Measurements from ENCODE around the gene PDE6B. TPM values are rescaled to one million over a fixed set of nuclear protein-coding genes. Genes with fewer than 3 reads are reported as not detected.

Gene PDE6B
- total and polyA plus RNA-seq, 2 of the 13 experiments (the other 11 are each of a cell fraction or from before 2014, with no cell fraction given) = 0.38 to 0.40 TPM

DNA sequence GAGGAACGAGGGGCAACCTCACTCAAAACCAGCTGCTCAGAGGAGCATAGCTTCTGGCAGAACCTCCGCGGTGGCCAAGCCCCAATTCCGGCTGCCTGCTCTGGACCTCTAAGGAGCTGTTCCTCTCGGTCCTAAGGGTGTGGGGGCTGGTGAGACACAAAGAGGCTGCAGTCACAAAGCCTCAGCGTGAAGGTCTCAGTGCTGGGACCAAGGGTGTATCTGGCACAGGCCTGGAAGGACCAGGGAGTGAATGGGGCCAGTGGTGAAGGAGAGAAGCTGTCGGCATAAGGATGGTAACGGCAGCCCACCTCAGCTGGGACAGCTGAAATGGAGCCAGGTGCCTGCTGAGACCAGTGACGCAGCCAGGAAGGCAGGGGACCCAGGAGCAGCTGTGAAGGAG lies 5.3 kb downstream of the PDE6B start (continued):
- TF ChIP-seq ZNF687 (CRISPR knock-in tag; IDR thresholded peaks at IDR 0.05) = 0 out of 2 replicates have a peak, but pooled peaks have one; percentile 1

- Histone ChIP-seq H3K4me2 (ENCODE audit: low read depth, low read length) (no peak overlapping the region), H3K9ac (ENCODE audit: insufficient read depth, low read depth, low read length) (no peak overlapping the region), H3K36me3 (replicated peaks in 1 of 2; ENCODE audit: control insufficient read depth in 1 of 2, insufficient read depth in 2 of 2, low read length in 2 of 2) (no peaks in the 10 kb centered on the region), H4K20me1 (ENCODE audit: insufficient read depth, low read length) (no peaks in the 10 kb centered on the region), H3K9me3 (ENCODE audit: low read length) (no peaks in the 10 kb centered on the region), H3K27me3 (ENCODE audit: control insufficient read depth in 1 of 2, insufficient read depth in 2 of 2, low read length in 2 of 2) (peaks cover 13 to 65% of the 10 kb centered on the region in 2 experiments; a peak in 4 of 5 replicates), H2AFZ (ENCODE audit: low read length) (no peak overlapping the region), H3K4me3 (replicated peaks in 1 of 3; ENCODE audit: insufficient read depth in 1 of 3, low read depth in 2 of 3, low read length in 3 of 3) (no peak overlapping the region), H3K79me2 (ENCODE audit: insufficient read depth, low read length) (no peaks in the 10 kb centered on the region), H3K4me1 (ENCODE audit: insufficient read depth, low read length) (peaks cover 8% of the 10 kb centered on the region), H3K27ac (ENCODE audit: extremely low read length, insufficient read depth, low read length) (no peak overlapping the region)
- intact Hi-C loops (cut with micrococcal nuclease; ENCODE audit: unreplicated experiment) (no loop called here), in situ Hi-C loops (cut with HindIII; ENCODE audit: extremely low pct_ligation_motif_present, low pct_unique_long_range_greater_than_20kb) (no loop called here)
- CTCF ChIA-PET (ENCODE audit: low intra/inter-chr PET ratio, low total read pairs) = no interaction called here
- no peak for FAIRE-seq
- BruUV-seq (replicated peaks) = no TSS peak
- no peak for ATAC-seq
- POLR2A ChIA-PET = no interaction called here
- 0% methylated on average over 1 of the region's 16 CpGs for WGBS (ENCODE audit: low lambda C conversion rate)
- no peak for DNase-seq (ENCODE audit: low spot score)
- no peak for TF ChIP-seq ZNF687 (CRISPR knock-in tag; IDR thresholded peaks at IDR 0.05)
- TF ChIP-seq DDIT3 (CRISPR knock-in tag; IDR thresholded peaks at IDR 0.05) = no peak
- TF ChIP-seq, protein P1, sequence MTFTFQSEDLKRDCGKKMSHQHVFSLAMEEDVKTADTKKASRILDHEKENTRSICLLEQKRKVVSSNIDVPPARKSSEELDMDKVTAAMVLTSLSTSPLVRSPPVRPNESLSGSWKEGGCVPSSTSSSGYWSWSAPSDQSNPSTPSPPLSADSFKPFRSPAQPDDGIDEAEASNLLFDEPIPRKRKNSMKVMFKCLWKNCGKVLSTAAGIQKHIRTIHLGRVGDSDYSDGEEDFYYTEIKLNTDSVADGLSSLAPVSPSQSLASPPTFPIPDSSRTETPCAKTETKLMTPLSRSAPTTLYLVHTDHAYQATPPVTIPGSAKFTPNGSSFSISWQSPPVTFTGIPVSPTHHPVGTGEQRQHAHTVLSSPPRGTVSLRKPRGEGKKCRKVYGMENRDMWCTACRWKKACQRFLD (CRISPR knock-in tag; IDR thresholded peaks at IDR 0.05; ENCODE audit: borderline replicate concordance) = no peak
- TF ChIP-seq ZNF747 (CRISPR knock-in tag; IDR thresholded peaks at IDR 0.05; ENCODE audit: borderline replicate concordance) = no peak
- TF ChIP-seq, protein P2, sequence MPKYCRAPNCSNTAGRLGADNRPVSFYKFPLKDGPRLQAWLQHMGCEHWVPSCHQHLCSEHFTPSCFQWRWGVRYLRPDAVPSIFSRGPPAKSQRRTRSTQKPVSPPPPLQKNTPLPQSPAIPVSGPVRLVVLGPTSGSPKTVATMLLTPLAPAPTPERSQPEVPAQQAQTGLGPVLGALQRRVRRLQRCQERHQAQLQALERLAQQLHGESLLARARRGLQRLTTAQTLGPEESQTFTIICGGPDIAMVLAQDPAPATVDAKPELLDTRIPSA (CRISPR knock-in tag; IDR thresholded peaks at IDR 0.05; ENCODE audit: borderline replicate concordance) = no peak
- no peak for TF ChIP-seq ZHX1 (CRISPR knock-in tag; IDR thresholded peaks at IDR 0.05; ENCODE audit: low read depth)
These were observed 6.9 kb downstream of the PDE6B start for GRCh38 chr4:632196-632790.
